HUDEP-2 (cell line): ENCODE measurements around the gene NEUROG2.
A peak's percentile ranks its signal among the peaks of the same experiment; 100 is the strongest.

Source experiments
- DNase-seq, 76 experiments: peaks; one replicate each; lab custom pipeline; 2025; ENCODE audit not compliant: unreplicated experiment in 76 of 76; lab: John Stamatoyannopoulos, UW

NEUROG2 gene

DNA sequence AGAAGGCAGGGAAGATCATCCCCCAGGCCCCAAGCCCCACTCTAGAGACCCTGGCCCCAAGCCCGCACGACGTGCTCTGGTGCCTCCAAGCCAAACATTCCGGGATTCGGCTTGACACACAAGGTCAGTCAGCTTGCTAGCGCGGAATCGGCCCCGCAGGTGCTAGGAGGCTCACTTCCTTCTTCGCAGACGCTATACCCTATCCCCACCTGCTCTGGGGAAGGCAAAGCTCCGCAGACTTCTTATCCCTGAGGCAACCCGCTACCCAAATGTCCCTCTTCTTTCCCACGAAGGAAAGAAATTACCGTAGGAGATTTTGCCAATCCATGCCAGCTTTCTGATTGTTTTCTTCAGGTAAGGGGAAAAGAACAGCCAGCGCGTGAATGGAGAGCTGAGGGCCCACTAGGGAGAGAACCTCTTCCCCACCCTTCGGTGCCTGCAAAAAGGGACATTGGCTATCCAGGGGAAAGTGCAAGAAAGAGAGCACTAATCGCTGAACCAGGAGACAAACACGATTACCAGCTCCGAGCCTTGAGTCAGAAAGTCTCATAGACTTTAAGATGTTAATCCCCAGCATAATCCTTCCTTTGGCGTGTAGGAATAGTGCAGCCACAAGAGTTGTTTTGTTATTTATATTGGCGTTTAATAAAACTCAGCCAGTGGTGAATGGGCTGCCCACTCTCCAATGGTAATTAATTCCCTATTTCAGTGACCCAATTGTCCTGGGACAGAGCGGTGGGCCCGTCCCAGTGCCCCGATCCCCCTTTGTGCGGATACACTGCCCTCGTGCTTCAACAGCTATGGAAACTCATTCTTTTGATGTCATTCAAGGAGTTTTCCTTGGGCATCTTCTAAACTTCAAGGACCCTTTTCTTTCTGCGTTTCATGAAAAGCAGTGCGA, 5.4 kb upstream of the NEUROG2 start:
- no peak for DNase-seq

DNA sequence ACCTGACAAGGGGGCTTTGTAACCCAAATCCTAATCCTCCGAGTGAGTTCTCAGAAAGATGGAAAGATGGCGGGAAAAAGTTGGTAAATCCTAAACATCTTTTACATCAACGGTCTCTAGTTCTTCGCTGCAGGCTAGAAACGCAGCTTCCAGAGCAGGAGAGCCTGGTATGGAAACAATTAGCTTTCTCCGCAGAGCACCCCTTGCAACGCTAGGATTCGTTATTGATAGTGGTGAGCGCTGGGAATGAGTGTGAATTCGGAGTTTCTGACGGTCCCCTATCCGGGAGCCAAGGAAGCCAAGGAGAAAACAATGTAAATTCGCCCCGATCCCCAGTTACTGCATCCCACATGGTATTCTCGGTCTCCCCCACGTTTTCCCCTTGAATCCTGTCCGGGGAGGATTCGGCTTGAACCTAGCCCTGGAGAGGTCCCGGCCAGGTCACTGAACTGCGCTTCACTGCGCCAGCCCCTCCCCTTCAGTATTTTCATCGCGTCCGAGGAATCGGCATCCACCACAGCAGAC, 4.7 kb upstream of the NEUROG2 start:
- no peak for DNase-seq

DNA sequence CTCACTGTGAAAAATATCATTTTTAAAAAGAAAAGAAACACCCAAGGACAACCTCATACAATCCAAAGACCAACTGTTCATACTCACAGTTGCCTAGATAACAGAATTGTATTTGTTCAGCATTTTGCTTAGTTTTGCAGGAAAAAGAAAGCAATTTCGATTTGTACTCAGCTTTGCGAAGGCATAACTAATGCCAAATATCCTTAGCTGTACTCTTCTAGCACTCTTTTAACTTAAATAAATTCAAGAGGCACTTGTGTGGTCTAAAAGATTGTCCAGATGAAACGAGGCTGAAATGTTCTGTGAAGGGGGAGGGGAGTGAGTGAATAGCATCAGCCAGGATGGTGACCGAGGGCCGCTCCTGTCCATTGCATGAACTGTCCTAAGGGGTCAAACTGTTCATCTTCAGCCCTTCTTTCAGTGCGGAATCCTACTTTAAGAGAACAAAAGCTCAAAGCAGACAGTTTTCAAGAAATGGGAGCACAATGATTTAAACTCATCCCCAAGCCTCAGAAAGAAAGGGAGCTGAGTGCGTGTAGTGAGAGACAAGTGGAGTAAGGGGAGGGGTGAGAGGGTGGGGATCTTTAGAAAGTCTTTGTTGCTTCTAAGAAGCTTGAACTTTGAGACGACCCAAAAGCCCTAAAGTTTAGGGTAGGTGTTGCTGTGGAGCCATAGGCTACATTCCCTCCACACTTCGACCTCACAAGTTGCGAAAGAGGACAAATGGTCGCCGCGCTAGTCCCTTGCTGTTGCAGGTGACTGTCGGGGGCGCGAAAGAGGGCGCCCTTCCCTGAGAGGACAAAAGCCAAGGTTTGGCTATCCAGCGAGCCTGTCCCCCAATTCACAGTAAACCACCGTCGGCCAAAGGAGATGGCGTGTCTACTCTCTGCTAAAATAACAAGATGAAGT, 4.0 kb upstream of the NEUROG2 start:
- no peak for DNase-seq

DNA sequence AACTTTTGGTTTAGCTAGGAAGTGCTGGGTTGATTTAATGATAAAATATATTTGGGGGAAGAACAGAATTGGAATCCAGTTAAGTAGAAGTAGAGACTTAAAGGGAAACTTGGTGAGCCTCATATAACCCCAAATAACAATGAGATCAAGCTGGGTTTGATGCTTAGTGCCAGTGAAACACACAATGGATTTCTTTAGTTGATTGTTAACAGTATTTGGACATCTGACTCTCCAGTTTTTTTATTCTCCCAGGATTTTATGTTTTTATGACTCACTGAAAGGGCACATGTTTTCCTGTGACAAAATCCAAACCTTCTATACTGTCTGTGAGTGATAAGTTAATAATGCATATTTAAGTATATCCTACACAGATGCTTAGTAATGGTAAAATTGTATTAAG, 2.7 kb upstream of the NEUROG2 start:
- no peak for DNase-seq

DNA sequence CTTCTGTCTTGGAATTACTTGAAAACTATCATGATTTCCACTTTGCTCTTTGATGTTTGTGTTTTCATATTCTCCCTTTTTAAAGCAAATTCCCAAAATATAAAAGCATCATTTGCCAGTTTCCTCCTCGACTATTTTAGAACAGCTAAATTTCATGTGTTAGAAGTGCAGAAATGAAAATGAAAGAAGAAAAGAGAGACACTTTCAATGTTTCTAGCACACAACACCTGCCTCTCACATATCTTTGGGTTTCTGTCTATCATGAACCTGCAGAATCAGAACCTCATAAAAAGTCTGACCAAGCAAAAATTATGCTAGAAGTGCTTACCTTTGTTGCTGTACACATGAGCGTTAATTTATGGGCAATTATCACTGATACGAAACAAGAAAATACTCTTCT, 1.9 kb upstream of the NEUROG2 start:
- no peak for DNase-seq

DNA sequence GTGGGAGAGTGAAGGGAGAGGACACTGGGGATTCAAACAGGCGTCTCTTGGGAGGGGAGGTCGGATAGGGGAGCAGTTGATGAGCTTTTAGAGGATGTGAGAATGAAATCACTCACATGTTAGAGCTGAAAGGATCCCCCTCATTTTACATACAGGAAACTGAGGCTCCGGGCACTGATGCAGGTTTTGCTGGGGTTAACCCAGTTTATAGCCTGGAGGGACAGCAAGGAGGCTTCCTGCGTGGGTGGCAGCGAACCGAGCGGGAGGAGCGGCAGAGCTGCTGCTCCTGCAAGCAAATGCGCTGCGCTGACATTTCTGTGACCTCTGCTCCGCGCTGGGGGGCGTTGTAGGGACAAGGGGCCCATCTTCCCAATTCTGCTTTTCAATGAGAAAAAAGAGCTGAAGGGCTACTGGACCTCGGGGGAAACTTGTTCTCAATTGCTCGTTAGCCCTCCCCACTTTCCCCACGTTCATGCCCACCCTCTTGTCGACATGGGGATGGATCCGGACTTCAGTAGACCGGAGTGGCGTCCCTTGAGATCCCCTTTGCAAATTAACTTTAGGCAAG, 1.2 kb upstream of the NEUROG2 start:
- no peak for DNase-seq

DNA sequence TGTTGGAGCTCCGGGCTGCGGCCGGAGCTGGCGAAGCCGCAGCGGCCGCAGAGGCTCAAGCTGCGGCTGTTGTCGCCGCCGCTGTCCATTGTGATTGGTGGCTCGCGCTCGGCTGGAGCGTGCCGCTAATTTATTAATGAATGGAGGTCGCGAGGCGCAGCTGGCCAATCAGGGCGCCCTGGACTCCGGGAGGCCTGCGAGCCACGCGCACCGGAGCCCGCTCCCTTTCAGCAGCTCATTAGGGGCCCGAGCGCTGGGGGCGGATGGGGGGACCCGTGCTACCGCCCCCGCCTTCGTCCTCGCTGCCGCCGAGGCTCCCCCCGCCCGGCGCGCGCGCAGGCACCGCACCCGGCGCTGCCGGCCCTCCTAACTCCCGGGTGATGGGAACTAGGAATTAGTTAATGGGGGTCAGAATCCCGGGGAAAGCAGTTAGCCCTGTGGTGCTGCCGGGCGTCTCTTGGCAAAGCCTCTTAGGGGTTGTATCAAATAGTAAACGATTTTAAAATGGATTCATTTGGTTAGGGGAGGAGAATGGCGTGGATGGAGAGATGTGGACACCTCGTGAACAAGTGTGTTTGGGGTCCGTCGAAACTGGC, 589 bp upstream of the NEUROG2 start:
- DNase-seq = no peak

DNA sequence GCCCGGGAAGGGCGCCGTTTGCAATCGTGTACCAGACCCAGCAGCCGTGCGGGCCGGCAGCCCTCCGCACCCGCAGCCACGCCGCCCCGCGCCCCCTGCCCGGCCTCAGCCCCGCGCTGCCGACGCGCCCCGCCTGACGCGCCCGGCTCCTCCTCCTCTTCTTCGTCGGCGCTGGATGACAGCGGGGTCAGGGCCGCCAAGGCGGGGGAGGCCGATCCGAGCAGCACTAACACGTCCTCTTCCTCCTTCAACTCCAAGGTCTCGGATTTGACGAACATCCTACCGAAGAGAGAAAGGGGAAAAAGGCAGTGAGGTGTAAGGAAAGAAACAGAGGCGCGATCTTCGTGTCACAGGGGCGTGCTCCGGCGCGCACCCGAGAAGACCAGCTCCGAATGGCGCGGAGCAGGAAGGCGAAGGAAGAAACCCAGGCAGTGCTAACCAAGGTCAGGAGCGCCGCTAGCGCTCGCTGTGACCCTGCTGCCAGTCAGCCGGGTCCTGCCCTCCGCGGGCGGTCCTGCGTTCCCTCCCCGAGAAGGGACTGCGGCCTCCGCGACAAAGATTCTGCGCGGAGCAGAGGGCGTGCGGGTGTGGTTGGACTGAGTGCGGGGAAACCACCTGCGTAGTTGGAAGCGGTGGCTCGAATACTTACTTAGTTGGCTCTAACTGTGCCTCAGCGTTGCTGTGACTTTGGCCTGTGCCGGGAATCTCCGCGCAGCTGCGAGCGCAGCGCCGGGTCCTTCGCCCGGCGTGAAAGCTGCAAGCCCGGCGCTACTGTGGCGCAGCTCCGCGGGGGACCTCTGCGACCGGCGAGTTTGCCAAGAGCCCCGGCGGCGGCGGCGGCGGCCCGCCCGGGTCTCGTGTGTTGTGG, 548 bp downstream of the NEUROG2 start:
- peak in 19 of 76 experiments; percentile 1 to 48 (median 12) for DNase-seq

DNA sequence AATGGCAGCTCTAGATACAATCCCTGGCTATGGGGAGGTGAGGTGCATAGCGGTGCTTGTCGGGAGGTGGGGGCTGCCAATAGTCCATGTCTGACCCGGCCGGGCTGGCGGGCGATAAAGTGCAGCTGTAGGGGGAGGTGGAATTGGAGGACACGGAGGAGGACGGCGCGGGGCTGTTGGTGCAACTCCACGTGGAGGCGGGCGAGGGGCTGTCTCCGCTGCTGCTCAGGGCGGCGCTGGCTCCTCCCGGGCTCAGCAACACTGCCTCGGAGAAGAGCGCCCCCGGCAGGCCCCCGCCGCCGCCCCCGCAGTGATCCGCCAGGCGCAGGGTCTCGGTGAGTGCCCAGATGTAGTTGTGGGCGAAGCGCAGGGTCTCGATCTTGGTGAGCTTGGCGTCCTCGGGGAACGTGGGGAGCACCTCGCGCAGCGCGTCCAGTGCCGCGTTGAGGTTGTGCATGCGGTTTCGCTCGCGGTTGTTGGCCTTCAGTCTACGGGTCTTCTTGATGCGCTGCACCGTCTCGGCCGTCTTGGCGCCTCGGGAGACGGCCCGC, 1.3 kb downstream of the NEUROG2 start:
- peak in 2 of 76 experiments; percentile 5 to 11 for DNase-seq

DNA sequence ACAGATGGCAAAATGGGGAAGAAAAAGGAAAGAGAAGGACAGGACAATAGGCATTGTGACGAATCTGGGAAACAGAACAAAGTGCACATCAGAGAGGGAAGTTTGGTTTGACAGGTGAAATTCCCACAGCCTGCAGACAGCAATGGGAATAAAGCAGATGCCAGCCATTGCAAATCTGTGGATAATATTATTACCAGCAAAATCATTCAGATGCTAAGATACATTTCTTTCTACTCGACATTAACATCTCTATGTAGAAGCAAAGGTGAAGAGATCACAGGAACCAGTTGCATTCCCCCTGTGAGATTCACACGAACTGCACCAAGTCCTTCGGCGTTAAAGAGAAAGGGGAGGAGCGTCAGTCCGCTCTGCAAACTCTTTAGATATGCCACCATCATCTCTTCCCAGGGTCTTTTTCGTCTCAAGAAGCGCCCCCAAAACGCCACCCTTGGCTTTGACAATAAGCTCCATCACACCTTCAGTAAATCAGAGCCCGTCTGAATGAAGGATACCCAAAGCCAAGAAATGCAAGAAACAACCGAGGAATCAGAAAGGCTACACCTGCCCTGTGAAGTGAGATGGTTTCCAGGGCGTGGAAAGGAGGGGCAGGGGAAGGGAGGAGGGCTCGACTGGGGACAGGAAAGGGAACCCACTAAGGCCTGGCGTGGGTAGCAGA, 1.9 kb downstream of the NEUROG2 start:
- no peak for DNase-seq

DNA sequence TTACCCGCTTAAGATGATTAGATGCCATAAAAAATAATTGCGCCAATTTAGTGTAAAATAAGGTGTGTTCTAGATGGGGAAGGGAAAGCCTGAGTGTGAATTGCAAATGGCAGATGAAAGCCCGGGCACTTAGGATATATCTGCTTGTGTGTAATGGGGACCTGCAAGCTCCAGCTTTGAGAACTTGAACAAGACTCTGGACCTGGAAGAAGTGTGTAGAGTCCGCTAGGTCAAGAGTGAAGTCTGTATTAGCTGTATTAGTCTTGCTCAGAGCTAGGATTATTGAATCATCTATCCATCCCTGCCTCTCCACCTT, 4.2 kb downstream of the NEUROG2 start:
- DNase-seq = no peak

DNA sequence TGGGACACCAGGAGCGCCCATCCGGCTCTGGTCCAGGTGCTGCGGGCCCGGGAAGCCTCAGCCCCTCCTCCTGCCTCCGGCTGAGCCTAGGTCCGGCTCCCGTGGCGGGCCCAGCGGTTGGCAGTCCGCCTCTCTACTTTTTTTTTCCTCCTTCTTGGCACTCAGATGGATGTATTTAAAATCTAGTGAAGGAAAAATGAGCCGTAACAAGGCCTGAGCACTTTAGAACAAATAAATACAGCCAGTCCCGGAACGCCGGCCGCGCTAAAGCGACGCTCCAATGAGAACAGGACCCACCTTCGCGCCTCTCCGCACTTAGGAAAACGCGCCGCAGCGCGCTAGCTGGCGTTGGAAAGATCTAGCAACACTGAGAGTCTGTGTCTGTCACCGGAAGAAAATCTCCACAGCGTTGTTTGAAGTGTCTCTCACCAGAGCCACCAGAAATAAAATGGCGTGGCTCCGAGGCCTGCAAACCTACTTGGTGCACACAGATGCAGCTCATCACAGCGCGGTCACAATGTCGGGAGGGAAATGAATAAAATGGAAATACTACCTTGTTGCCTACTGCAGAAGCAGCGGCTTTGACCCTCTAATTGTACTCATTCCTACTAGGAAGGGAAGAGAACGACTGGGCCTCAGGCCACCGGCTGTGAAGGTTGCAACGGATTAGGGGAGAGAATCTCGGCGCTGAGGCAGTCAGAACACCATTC, 4.7 kb downstream of the NEUROG2 start:
- DNase-seq = no peak

DNA sequence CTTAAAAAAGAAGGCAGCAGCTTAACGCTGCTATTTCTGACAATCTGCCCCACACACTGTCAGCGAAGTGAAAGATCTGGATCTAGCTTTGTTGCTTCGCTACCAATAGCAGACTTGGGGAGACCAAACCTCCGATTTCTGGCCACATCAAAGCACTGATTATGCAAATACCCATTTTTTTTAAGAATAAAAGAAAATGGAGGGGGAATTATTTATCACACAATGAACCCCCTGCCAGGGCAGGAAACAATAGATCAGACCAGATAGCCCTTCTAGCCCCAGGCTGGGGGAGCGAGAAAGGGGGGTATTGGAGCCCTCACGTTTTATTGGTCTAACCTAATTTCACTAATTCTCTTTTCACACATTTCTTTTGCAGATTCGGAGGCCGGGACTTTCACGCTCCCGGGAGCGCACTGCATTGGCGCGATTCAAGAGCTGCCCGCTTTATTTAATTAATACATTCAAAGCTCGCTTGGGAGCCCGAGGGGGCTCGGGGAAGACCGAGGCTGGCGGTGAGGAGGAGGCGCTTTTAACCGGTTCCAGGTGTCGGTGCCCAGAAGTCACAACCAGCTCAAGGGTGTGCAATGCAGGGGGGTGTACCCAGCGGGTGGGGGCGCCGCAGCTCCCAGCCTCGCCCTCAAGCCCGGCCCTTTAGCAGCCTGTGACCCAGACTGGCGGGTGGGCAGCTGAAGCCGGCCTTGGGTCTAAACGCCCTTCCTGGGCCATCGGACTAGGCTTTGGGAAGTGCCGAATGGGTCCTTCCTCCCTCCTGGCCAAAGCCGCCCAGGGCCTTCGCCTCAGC, 5.5 kb downstream of the NEUROG2 start:
- DNase-seq = no peak

DNA sequence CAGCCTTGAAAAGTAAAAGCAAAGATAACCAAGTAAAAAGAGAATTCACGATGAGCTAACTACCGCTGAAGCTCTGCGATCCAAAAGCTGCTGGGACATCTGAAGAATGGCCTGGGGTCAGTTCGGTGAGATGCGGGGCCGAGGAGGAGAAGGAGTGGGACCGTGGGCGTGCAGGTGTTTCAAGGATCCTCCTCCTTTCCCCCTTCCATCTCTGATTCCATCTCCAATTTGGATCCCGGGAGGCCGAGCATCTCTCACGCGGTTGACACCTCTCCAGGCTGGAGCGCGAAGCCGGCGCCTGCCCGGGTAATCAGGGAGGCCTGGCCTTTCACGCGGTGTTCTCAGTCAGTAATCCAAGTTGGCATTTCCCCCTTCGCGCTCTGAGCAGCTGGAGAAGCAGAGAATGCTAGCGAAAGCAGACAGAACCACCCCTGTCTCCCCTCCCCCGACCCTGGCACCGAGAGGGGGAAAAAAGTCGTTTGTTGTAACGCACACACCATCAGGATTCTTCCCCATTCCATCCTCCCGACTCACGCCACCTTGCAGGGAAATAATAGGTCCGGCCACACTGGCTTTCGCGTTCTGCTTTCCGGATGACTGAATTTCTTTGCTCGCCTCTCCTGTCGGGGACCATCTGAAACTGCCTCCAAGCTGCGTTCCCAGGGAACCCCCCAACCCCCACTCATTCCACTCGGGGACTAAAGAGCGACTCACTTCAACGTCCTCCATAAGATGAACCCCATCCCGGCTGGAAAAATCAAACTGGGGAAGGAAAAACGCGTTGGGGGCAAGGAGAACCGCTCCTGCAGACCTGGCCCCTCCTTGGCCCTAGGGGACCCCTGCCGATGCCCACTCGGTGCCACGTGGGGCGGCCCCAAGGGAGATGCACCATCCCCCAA, 6.5 kb downstream of the NEUROG2 start:
- DNase-seq = no peak

DNA sequence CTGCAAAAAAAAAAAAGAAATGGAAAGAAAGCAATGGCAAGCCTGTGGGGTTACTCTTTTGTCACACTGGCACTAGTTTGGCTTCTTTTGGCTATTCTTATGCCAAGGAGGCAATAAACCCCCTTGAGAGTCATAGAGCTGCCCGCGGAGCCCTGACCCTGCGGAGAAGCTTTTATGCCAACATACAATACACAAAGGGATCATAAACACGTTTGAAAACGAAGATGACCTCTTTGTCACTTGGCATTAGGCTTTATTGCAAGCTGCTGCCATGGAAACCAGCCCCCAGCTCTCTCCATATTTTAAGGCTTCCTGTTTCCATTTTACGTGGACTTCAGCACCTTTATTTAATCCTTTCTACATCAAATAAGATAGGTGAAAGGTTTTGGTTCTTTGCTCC, 7.6 kb downstream of the NEUROG2 start:
- no peak for DNase-seq

DNA sequence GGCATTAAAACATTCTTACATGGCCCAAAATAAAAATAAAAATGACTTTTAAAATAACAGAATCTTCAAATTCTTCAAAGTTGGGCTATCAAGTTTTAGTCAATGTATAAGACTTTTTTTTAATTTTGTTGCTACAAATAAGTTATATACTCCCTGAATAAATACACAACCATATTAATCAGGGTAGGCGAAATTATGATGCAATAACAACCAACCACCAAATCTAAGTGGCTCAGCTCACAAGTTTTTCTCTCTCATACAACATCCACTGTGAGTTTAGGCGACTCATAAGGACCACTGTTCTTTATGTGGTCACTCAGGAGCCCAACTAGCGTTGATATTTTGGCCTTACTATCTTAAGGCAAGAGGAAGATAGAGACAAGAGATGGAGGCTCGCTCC, 11.2 kb downstream of the NEUROG2 start:
- DNase-seq = no peak

DNA sequence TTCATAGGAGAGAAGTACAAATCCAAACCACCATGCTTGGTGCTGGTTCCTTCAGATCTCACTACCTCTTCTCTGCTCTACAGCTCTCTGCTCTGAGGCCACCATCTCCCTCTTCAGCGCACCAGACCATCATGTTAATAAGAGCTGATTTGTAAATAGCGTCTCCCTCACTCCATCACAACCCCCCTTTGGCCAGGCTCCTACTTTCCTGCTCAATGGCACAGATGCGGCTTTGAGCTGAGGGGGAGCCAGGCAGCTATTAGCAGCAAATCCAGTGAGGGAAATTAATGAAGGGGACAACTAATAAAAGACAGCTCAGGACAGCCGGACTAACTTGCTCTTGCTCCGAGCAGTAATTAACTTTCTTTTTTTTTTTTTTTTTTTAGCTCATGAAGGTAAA, 13.1 kb downstream of the NEUROG2 start:
- DNase-seq = no peak
